H9 (cell line): ENCODE measurements around the gene TLL2. TPM values are rescaled to one million over a fixed set of nuclear protein-coding genes. Genes with fewer than 3 reads are reported as not detected.

ENCODE experiments used
- DNase-seq: peaks from one replicate; pipeline ENCODE4 v3.0.0-alpha.2; 2017
- H2AFZ ChIP-seq: one replicate; pipeline ENCODE4 v1.6.1; 2013; ENCODE audit warnings: mild to moderate bottlenecking, low read length, control low read depth, moderate library complexity
- H2AK5ac ChIP-seq: 2 replicates; pipeline ENCODE4 v1.6.1; 2013; ENCODE audit warnings: low read length, control low read depth, mixed read lengths; ENCODE audit not compliant: insufficient read length
- H2BK120ac ChIP-seq: one replicate; pipeline ENCODE4 v1.6.1; 2013; ENCODE audit warnings: low read depth, mild to moderate bottlenecking, low read length, control low read depth, inconsistent platforms; ENCODE audit not compliant: poor library complexity, severe bottlenecking
- H2BK12ac ChIP-seq: 2 replicates; pipeline ENCODE4 v1.6.1; 2013; ENCODE audit warnings: low read length, control low read depth, mixed read lengths, low read depth; ENCODE audit not compliant: insufficient read length
- H2BK15ac ChIP-seq: 2 replicates; pipeline ENCODE4 v1.6.1; 2013; ENCODE audit warnings: low read depth, low read length, control low read depth
- H2BK20ac ChIP-seq: one replicate; pipeline ENCODE4 v1.6.1; 2013; ENCODE audit warnings: low read depth, mild to moderate bottlenecking, low read length, control low read depth, inconsistent platforms; ENCODE audit not compliant: poor library complexity, severe bottlenecking
- H2BK5ac ChIP-seq: 2 replicates; pipeline ENCODE4 v1.6.1; 2013; ENCODE audit warnings: low read length, control low read depth, mixed read lengths; ENCODE audit not compliant: insufficient read length
- H3K14ac ChIP-seq: 2 replicates; pipeline ENCODE4 v1.6.1; 2013; ENCODE audit warnings: low read length, control low read depth; ENCODE audit not compliant: insufficient read depth
- H3K18ac ChIP-seq: 2 replicates; pipeline ENCODE4 v1.6.1; 2013; ENCODE audit warnings: low read depth, mild to moderate bottlenecking, mixed read lengths, low read length, control low read depth; ENCODE audit not compliant: insufficient read length
- H3K23ac ChIP-seq: 2 replicates; pipeline ENCODE4 v1.6.1; 2013; ENCODE audit warnings: low read length, control low read depth, mixed read lengths, low read depth; ENCODE audit not compliant: insufficient read length
- H3K23me2 ChIP-seq: 2 replicates; pipeline ENCODE4 v1.6.1; 2013; ENCODE audit warnings: low read depth, mild to moderate bottlenecking, mixed read lengths, low read length, control low read depth; ENCODE audit not compliant: insufficient read length, poor library complexity, severe bottlenecking
- H3K27ac ChIP-seq: 2 replicates; pipeline ENCODE4 v1.5.1; 2013; ENCODE audit warnings: low read length, control low read depth, mixed read lengths, low read depth; ENCODE audit not compliant: insufficient read length
- H3K27me3 ChIP-seq: 2 replicates; pipeline ENCODE4 v1.6.1; 2013; ENCODE audit warnings: low read length, control low read depth, inconsistent platforms; ENCODE audit not compliant: insufficient read depth
- H3K4ac ChIP-seq: 2 replicates; pipeline ENCODE4 v1.6.1; 2013; ENCODE audit warnings: low read depth, mild to moderate bottlenecking, control low read depth, inconsistent platforms, low read length, moderate library complexity
- H3K4me1 ChIP-seq: 2 replicates; pipeline ENCODE4 v1.6.1; 2013; ENCODE audit warnings: low read length, control low read depth, inconsistent platforms; ENCODE audit not compliant: insufficient read depth
- H3K4me2 ChIP-seq: 2 replicates; pipeline ENCODE4 v1.6.1; 2013; ENCODE audit warnings: low read length, control low read depth, mixed read lengths; ENCODE audit not compliant: insufficient read length, insufficient read depth
- H3K56ac ChIP-seq: 2 replicates; pipeline ENCODE4 v1.6.1; 2013; ENCODE audit warnings: low read depth, mild to moderate bottlenecking, mixed read lengths, low read length, control low read depth; ENCODE audit not compliant: insufficient read length
- H3K79me1 ChIP-seq: 2 replicates; pipeline ENCODE4 v1.6.1; 2013; ENCODE audit warnings: low read depth, mild to moderate bottlenecking, moderate library complexity, low read length, control low read depth, inconsistent platforms; ENCODE audit not compliant: insufficient read depth, poor library complexity, severe bottlenecking
- H3K79me2 ChIP-seq: 2 replicates; pipeline ENCODE4 v1.6.1; 2013; ENCODE audit warnings: low read length, control low read depth, inconsistent platforms; ENCODE audit not compliant: insufficient read depth
- H3K9ac ChIP-seq: 2 replicates; pipeline ENCODE4 v1.6.1; 2013; ENCODE audit warnings: low read length, control low read depth, mixed read lengths; ENCODE audit not compliant: insufficient read length; ENCODE audit errors: extremely low read depth
- H3K9me3 ChIP-seq: one replicate; pipeline ENCODE4 v1.6.1; 2013; ENCODE audit warnings: low read depth, low read length, inconsistent platforms; ENCODE audit not compliant: control insufficient read depth
- H3T11ph ChIP-seq: one replicate; pipeline ENCODE4 v1.6.1; 2013; ENCODE audit warnings: mild to moderate bottlenecking, low read length, control low read depth, inconsistent platforms
- H4K20me1 ChIP-seq: one replicate; pipeline ENCODE4 v1.6.1; 2013; ENCODE audit not compliant: control insufficient read depth, insufficient read length, insufficient read depth
- H4K5ac ChIP-seq: 2 replicates; pipeline ENCODE4 v1.6.1; 2013; ENCODE audit warnings: low read depth, mild to moderate bottlenecking, mixed read lengths, low read length, control low read depth; ENCODE audit not compliant: insufficient read length
- H4K8ac ChIP-seq: replicated peaks from 2 replicates; pipeline ENCODE4 v1.6.1; 2013; ENCODE audit warnings: low read length, control low read depth, mixed read lengths, low read depth; ENCODE audit not compliant: insufficient read length
- H4K91ac ChIP-seq: 2 replicates; pipeline ENCODE4 v1.6.1; 2013; ENCODE audit warnings: low read depth, mild to moderate bottlenecking, moderate library complexity, mixed read lengths, low read length, control low read depth; ENCODE audit not compliant: insufficient read length
- H3K27ac Mint-ChIP-seq, 3 experiments: 2 replicates in 2 of 3; 3 replicates in 1 of 3; pipeline ENCODE4 v1.8.0; 2020 to 2021; ENCODE audit warnings: mixed read lengths in 3 of 3, mild to moderate bottlenecking in 1 of 3, moderate library complexity in 1 of 3
- H3K27me3 Mint-ChIP-seq: 2 replicates; pipeline ENCODE4 v1.8.0; 2021; ENCODE audit warnings: low read depth, mild to moderate bottlenecking, moderate library complexity, mixed read lengths
- H3K36me3 Mint-ChIP-seq, 3 experiments: 2 replicates in 2 of 3; 3 replicates in 1 of 3; pipeline ENCODE4 v1.8.0; 2020 to 2021; ENCODE audit warnings: low read depth in 3 of 3, mixed read lengths in 3 of 3; ENCODE audit not compliant: insufficient read depth in 1 of 3
- H3K4me1 Mint-ChIP-seq, 2 experiments: 2 replicates each; pipeline ENCODE4 v1.8.0; 2020; ENCODE audit warnings: mixed read lengths in 2 of 2
- H3K4me3 Mint-ChIP-seq, 2 experiments: 2 replicates in 1 of 2; 3 replicates in 1 of 2; pipeline ENCODE4 v1.8.0; 2020 to 2021; ENCODE audit warnings: mild to moderate bottlenecking in 2 of 2, mixed read lengths in 2 of 2, moderate library complexity in 1 of 2
- H3K9me3 Mint-ChIP-seq, 2 experiments: 2 replicates in 1 of 2; 3 replicates in 1 of 2; pipeline ENCODE4 v1.8.0; 2020; ENCODE audit warnings: mild to moderate bottlenecking in 2 of 2, mixed read lengths in 2 of 2, moderate library complexity in 1 of 2
- CTCF ChIP-seq: fragments of 200-600 bp; sonication (generic); conservative IDR thresholded peaks from 3 replicates; pipeline ENCODE4 v1.8.0; 2021; ENCODE audit warnings: antibody characterized with exemption, mild to moderate bottlenecking
- WGBS: extraction: QIAGEN DNeasy Blood & Tissue Kit; methylation state at CpG from one replicate; pipeline ENCODE4 v1.1.7; 2013; ENCODE audit warnings: missing lambda C conversion rate, low lambda C conversion rate, mixed read lengths; ENCODE audit not compliant: insufficient read length; ENCODE audit errors: extremely low coverage; 5-methylcytosine and 5-hydroxymethylcytosine counted together
- total RNA-seq: library from RNA; stranded (reverse); gene quantifications from 2 replicates; pipeline ENCODE4 v1.2.1, GENCODE V29; 2021

The TLL2 gene
- total RNA-seq, 1 experiment from 2014 or later: 1.4 TPM

- Histone ChIP-seq H2BK12ac (no peak overlapping the region), H3K4ac (no peak overlapping the region), H3K9ac (no peak overlapping the region), H2BK20ac (no peak overlapping the region), H3K14ac (no peak overlapping the region), H3K79me1 (no peaks in the 10 kb centered on the region), H3K23ac (no peak overlapping the region), H3T11ph (no peak overlapping the region), H3K23me2 (peaks cover 7% of the 10 kb centered on the region), H2AFZ (no peak overlapping the region), H3K4me1 (no peaks in the 10 kb centered on the region; the same call in 1 of the 2 replicates), H3K27me3 (no peaks in the 10 kb centered on the region), H3K56ac (no peak overlapping the region), H3K79me2 (no peaks in the 10 kb centered on the region), H2BK5ac (no peak overlapping the region), H2BK120ac (no peak overlapping the region), H4K91ac (no peak overlapping the region), H4K20me1 (no peaks in the 10 kb centered on the region), H3K27ac (no peak overlapping the region), H3K18ac (no peak overlapping the region), H2BK15ac (no peak overlapping the region), H2AK5ac (no peak overlapping the region), H3K9me3 (no peaks in the 10 kb centered on the region), H4K5ac (no peak overlapping the region), H4K8ac (no peak overlapping the region), H3K4me2 (no peak overlapping the region)
- H3K4me1 Mint-ChIP-seq: peaks cover 22 to 24% of the 10 kb centered on the region in 2 experiments
- no peaks in the 10 kb centered on the region; a peak in 2 of 5 replicates for H3K9me3 Mint-ChIP-seq
- WGBS: no CpG with 5 or more reads among the region's 5 CpGs
- no peak for TF ChIP-seq CTCF
- no peak for DNase-seq
- peaks cover 0 to 2% (median 0%) of the 10 kb centered on the region in 3 experiments; a peak in 1 of 7 replicates for H3K36me3 Mint-ChIP-seq
- H3K27me3 Mint-ChIP-seq: peaks cover 16% of the 10 kb centered on the region
- H3K27ac Mint-ChIP-seq: no peak overlapping the region
- H3K4me3 Mint-ChIP-seq: peak overlapping the region in 1 of 2 experiments; percentile 64; a peak in 1 of 5 replicates
These were observed 139.7 kb downstream of the TLL2 start for GRCh38 chr10:96374004-96374403.
